Measurements from ENCODE around the gene TRIM43B. TPM values are rescaled to one million over a fixed set of nuclear protein-coding genes. Genes with fewer than 3 reads are reported as not detected.

The TRIM43B gene
- total RNA-seq: not detected in 2 replicates

DNA sequence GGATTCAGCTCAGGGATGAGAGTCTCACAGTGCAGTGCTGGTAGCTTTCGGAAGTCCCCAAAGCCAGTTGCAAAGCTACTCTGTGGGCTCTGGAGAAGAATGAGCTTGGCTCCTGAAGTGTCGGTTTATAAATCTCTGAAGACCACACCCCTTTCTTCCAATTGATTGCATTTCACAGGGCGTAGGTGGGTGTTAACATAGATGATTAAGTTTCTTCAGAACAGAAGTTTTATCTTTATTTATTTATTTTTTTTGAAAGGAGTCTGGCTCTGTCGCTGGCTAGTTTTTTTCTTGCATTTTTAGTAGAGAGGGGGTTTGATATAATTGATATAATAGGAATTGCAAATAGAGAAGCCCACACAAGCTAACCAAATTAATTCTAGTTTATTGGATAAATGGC is at the start of gene TRIM43B:
TRIM43B (minus strand) TSS at position 101 of the 400 bp plus-strand sequence. CDS start 2,040 bp downstream, outside the sequence.

Other genes with a start within 250 kb of the TRIM43B start
- 0.17 and 0.45 TPM in 2 replicates for gene PROM2, start 210.3 kb downstream of the TRIM43B start, total RNA-seq
- 2.0 and 2.5 TPM in 2 replicates for gene KCNIP3, start 187.4 kb downstream of the TRIM43B start, total RNA-seq
- 27.5 and 32.8 TPM in 2 replicates for gene FAHD2A, start 82.0 kb downstream of the TRIM43B start, total RNA-seq
- gene TRIM43, start 107.2 kb upstream of the TRIM43B start, total RNA-seq: not detected in 2 replicates

All from bronchus fibroblast of lung (primary cell).